ENCODE data around the gene HSPA12A.

The HSPA12A gene

GRCh38 chr10:116667484-116667883 lies 74.9 kb downstream of the HSPA12A start:
- DNase-seq (ENCODE audit: low read depth): no peak

- no peak for DNase-seq (ENCODE audit: low read depth)
These were observed 76.7 kb downstream of the HSPA12A start for GRCh38 chr10:116665541-116666125.

- DNase-seq (ENCODE audit: low read depth): no peak
These were observed 77.7 kb downstream of the HSPA12A start for GRCh38 chr10:116664631-116665030.

GRCh38 chr10:116663342-116663741 lies 79.0 kb downstream of the HSPA12A start:
- DNase-seq (ENCODE audit: low read depth): no peak

GRCh38 chr10:116660860-116661259 lies 81.5 kb downstream of the HSPA12A start:
- no peak for DNase-seq (ENCODE audit: low read depth)

GRCh38 chr10:116659049-116659670 lies 83.2 kb downstream of the HSPA12A start:
- DNase-seq (ENCODE audit: low read depth): no peak

- no peak for DNase-seq (ENCODE audit: low read depth)
These were observed 84.4 kb downstream of the HSPA12A start for GRCh38 chr10:116657863-116658551.

GRCh38 chr10:116656044-116656443 lies 86.3 kb downstream of the HSPA12A start:
- no peak for DNase-seq (ENCODE audit: low read depth)

- no peak for DNase-seq (ENCODE audit: low read depth)
These were observed 86.8 kb downstream of the HSPA12A start for GRCh38 chr10:116655568-116655967.

- no peak for DNase-seq (ENCODE audit: low read depth)
These were observed 87.5 kb downstream of the HSPA12A start for GRCh38 chr10:116654816-116655215.

GRCh38 chr10:116653885-116654284 lies 88.5 kb downstream of the HSPA12A start:
- no peak for DNase-seq (ENCODE audit: low read depth)

GRCh38 chr10:116648903-116649302 lies 93.5 kb downstream of the HSPA12A start:
- DNase-seq (ENCODE audit: low read depth): no peak

- no peak for DNase-seq (ENCODE audit: low read depth)
These were observed 95.9 kb downstream of the HSPA12A start for GRCh38 chr10:116646502-116646901.

- DNase-seq (ENCODE audit: low read depth): no peak
These were observed 104.5 kb downstream of the HSPA12A start for GRCh38 chr10:116637830-116638229.

- no peak for DNase-seq (ENCODE audit: low read depth)
These were observed 105.4 kb downstream of the HSPA12A start for GRCh38 chr10:116636976-116637375.

- DNase-seq (ENCODE audit: low read depth): no peak
These were observed 106.0 kb downstream of the HSPA12A start for GRCh38 chr10:116636385-116636784.

GRCh38 chr10:116634126-116634975 lies 108.0 kb downstream of the HSPA12A start:
- DNase-seq (ENCODE audit: low read depth): no peak

GRCh38 chr10:116633216-116633600 lies 109.2 kb downstream of the HSPA12A start:
- DNase-seq (ENCODE audit: low read depth): no peak

GRCh38 chr10:116632596-116633215 lies 109.7 kb downstream of the HSPA12A start:
- no peak for DNase-seq (ENCODE audit: low read depth)

- no peak for DNase-seq (ENCODE audit: low read depth)
These were observed 110.5 kb downstream of the HSPA12A start for GRCh38 chr10:116631871-116632295.

- no peak for DNase-seq (ENCODE audit: low read depth)
These were observed 112.3 kb downstream of the HSPA12A start for GRCh38 chr10:116630020-116630419.

- no peak for DNase-seq (ENCODE audit: low read depth)
These were observed 113.0 kb downstream of the HSPA12A start for GRCh38 chr10:116629340-116629739.
